ENCODE data around the gene NFILZ. TPM values are rescaled to one million over a fixed set of nuclear protein-coding genes. Genes with fewer than 3 reads are reported as not detected.
A peak's percentile ranks its signal among the peaks of the same experiment; 100 is the strongest.

The NFILZ gene
- total and polyA plus RNA-seq, 2 of the 8 experiments (the other 6 are each of a cell fraction or from before 2014, with no cell fraction given) = not detected

- H3K14ac ChIP-seq (ENCODE audit: insufficient read length) = no peak overlapping the region
- no peak overlapping the region for H3K4me2 ChIP-seq (ENCODE audit: insufficient read depth in 1 of 2, low read depth in 2 of 2, low read length in 2 of 2)
- DNase-seq (ENCODE audit: low read depth in 1 of 2, low spot score in 2 of 2) (no peak), FAIRE-seq (no peak)
- H2BK15ac ChIP-seq (ENCODE audit: low read length) = no peak overlapping the region
- H3K23me2 ChIP-seq (ENCODE audit: low read depth, low read length) = peaks cover 9% of the 10 kb centered on the region; the same call in 1 of the 2 replicates
- CTCF ChIA-PET (ENCODE audit: partially characterized antibody) = interaction anchor here (0.6 to 1.6 kb wide), 2 partner anchors 35 to 79 kb away, joined by 3 to 4 read pairs; no protein-coding TSS in a partner anchor
- no peak overlapping the region; the same call in 1 of the 2 replicates for H3K18ac ChIP-seq (ENCODE audit: extremely low read depth, low read length)
- no peak overlapping the region for H4K91ac ChIP-seq (replicated peaks; ENCODE audit: insufficient read length, low read length)
- H3K27ac ChIP-seq (ENCODE audit: low read depth, low read length) = no peak overlapping the region
- no peak overlapping the region for H3K23ac ChIP-seq (ENCODE audit: insufficient read length)
- peaks cover 0 to 4% (median 0%) of the 10 kb centered on the region in 4 experiments; a peak in 2 of 7 replicates for H3K4me1 ChIP-seq (replicated peaks in 1 of 4; ENCODE audit: control insufficient read depth in 3 of 4, insufficient read depth in 4 of 4, low read length in 3 of 4)
- no peak overlapping the region for H4K5ac ChIP-seq (ENCODE audit: insufficient read length, low read depth, low read length)
- WGBS, 2 experiments (ENCODE audit: extremely low coverage in 1 of 2, insufficient coverage in 1 of 2, insufficient read length in 1 of 2, insufficient replicate concordance in 2 of 2, low coverage in 1 of 2, low lambda C conversion rate in 2 of 2, missing lambda C conversion rate in 1 of 2) = 93% methylated on average over 6 of the region's 7 CpGs; no CpG with 5 or more reads in 1 of the 2 experiments
- H3K27me3 ChIP-seq (replicated peaks in 1 of 4; ENCODE audit: control insufficient read depth in 3 of 4, extremely low read depth in 1 of 4, insufficient read depth in 3 of 4, low read length in 3 of 4) = peaks cover 0 to 2% (median 0%) of the 10 kb centered on the region in 4 experiments; a peak in 1 of 7 replicates
- no peak overlapping the region for H2AFZ ChIP-seq (ENCODE audit: low read length)
- H3K4me3 ChIP-seq (ENCODE audit: extremely low read depth in 1 of 4, insufficient read depth in 2 of 4, low read depth in 3 of 4, low read length in 4 of 4) = no peak overlapping the region
- no peak overlapping the region for H4K8ac ChIP-seq (ENCODE audit: extremely low read depth, insufficient read depth, low read length)
- no peaks in the 10 kb centered on the region for H3K36me3 ChIP-seq (ENCODE audit: control insufficient read depth in 2 of 4, insufficient read depth in 4 of 4, low read length in 3 of 4)
- no peak overlapping the region for H2BK120ac ChIP-seq (replicated peaks; ENCODE audit: low read depth, low read length)
- no peaks in the 10 kb centered on the region for H3K79me1 ChIP-seq (ENCODE audit: low read depth, low read length)
- H2AK5ac ChIP-seq (ENCODE audit: low read depth, low read length) = no peak overlapping the region
- H3K79me2 ChIP-seq (ENCODE audit: control insufficient read depth in 1 of 2, insufficient read depth in 2 of 2, low read length in 2 of 2) = no peaks in the 10 kb centered on the region
- H3K56ac ChIP-seq (replicated peaks; ENCODE audit: insufficient read length, low read depth, low read length) = no peak overlapping the region
- H3K9me3 ChIP-seq (ENCODE audit: insufficient read depth in 2 of 2, low read depth in 1 of 2, low read length in 1 of 2) = no peaks in the 10 kb centered on the region
- no peak overlapping the region for H2BK5ac ChIP-seq (ENCODE audit: low read depth, low read length)
- TF ChIP-seq KDM1A (IDR thresholded peaks at IDR 0.05; ENCODE audit: borderline replicate concordance, low read length) (no peak), CEBPB (IDR thresholded peaks at IDR 0.05; ENCODE audit: low read depth, low read length) (no peak), MAX (IDR thresholded peaks at IDR 0.05) (no peak), SIX5 (IDR thresholded peaks at IDR 0.05; ENCODE audit: low read depth, low read length) (no peak), SIN3A (conservative IDR thresholded peaks at IDR 0.05 in 1 of 2, IDR thresholded peaks at IDR 0.05 in 1 of 2; ENCODE audit: low read depth in 1 of 2, low read length in 2 of 2) (no peak), HDAC2 (IDR thresholded peaks at IDR 0.05; ENCODE audit: borderline replicate concordance in 1 of 2, low read depth in 2 of 2, low read length in 2 of 2) (no peak), TCF12 (IDR thresholded peaks at IDR 0.05; ENCODE audit: low read depth, low read length) (no peak), TBP (IDR thresholded peaks at IDR 0.05; ENCODE audit: low read depth, low read length) (no peak)
- TF ChIP-seq, protein P1, sequence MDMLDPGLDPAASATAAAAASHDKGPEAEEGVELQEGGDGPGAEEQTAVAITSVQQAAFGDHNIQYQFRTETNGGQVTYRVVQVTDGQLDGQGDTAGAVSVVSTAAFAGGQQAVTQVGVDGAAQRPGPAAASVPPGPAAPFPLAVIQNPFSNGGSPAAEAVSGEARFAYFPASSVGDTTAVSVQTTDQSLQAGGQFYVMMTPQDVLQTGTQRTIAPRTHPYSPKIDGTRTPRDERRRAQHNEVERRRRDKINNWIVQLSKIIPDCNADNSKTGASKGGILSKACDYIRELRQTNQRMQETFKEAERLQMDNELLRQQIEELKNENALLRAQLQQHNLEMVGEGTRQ (IDR thresholded peaks at IDR 0.05; ENCODE audit: low read length) = no peak
- 0 out of 2 replicates have a peak overlapping the region, but pooled peaks have one; percentile 2 for H2BK12ac ChIP-seq (ENCODE audit: low read depth, low read length)
- H4K20me1 ChIP-seq (replicated peaks in 1 of 2; ENCODE audit: control insufficient read depth in 1 of 2, insufficient read depth in 2 of 2, low read length in 2 of 2) = no peaks in the 10 kb centered on the region
- no peak overlapping the region for H3K9ac ChIP-seq (replicated peaks in 1 of 4; ENCODE audit: extremely low read depth in 1 of 4, low read depth in 3 of 4, low read length in 3 of 4)
- no peak overlapping the region for H2BK20ac ChIP-seq (ENCODE audit: low read length)
- POLR2A ChIA-PET (ENCODE audit: partially characterized antibody) = no interaction called here
- H3K4ac ChIP-seq (replicated peaks; ENCODE audit: insufficient read length, low read depth, low read length) = no peak overlapping the region
These were observed 29.5 kb downstream of the NFILZ start for GRCh38 chr19:8659905-8660304.

All from H1 (cell line).